ENCODE measurements around the gene MAML3.

The MAML3 gene

DNA sequence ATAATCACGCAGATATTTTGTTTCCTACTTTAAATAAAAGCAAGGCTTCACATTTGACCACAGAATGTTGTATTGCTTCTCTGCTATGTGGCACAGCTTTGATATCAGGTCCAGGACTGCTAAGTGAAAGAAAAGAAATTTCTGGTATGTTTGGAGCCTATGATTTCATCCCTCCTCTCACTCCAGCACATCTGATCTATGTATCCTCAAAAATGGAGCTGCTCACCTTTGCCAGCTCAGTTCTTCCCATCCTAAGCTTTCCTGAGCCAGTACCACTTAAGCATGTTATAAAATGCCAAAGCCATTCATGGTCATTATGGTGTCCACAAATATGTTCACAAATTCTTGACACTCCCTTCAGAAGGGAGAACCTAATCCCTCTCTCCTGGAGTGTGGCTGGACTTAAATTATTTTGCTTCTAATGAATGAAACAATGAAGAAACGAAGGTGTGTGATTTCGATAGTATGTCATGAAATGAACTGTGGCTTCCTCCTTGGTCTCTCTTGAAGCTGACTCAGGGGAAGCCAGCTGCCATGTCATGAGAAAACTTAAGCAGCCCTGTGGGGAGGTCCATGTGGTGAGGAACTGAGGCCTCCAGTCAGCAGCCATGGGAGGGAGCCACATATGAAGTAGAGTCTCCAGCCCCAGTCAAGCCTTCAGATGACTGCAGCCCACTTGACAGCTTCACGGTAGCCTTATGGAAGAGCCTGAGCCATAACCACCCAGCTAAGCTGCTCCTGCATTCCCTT is 280.7 kb downstream of the MAML3 start:
- peaks cover 5% of the 10 kb centered on the region for H3K36me3 Mint-ChIP-seq (ENCODE audit: low read depth)
- no peak overlapping the region for H3K4me3 Mint-ChIP-seq
- H3K4me1 Mint-ChIP-seq (ENCODE audit: low read depth) = peaks cover 29% of the 10 kb centered on the region
- intact Hi-C loops (cut with micrococcal nuclease) = no loop called here
- no peaks in the 10 kb centered on the region for H3K27me3 Mint-ChIP-seq
- peaks cover 6% of the 10 kb centered on the region for H3K9me3 Mint-ChIP-seq
- no peak overlapping the region for H3K27ac Mint-ChIP-seq

DNA sequence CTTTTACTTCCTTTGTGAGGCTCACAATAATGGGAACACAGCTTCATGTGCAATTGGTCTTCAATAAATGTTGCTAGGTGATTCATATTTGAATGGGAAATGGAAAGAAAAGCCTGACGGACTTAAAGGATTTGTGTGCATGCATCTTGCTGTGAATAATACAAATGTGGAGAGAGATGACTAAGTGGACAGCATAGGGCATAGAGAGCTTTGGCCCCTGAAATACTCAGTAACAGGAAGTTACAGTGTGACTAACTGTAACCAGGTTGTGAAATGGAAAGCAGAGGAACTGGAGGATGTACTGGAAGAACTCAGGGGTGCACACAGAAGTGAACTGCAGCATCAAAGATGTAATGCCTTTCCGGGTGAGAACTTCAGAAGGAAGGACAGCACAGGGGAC is 281.7 kb downstream of the MAML3 start:
- no peak overlapping the region for H3K27ac Mint-ChIP-seq
- H3K4me1 Mint-ChIP-seq (ENCODE audit: low read depth) = peaks cover 29% of the 10 kb centered on the region
- H3K36me3 Mint-ChIP-seq (ENCODE audit: low read depth) = peaks cover 5% of the 10 kb centered on the region
- intact Hi-C loops (cut with micrococcal nuclease) = no loop called here
- H3K27me3 Mint-ChIP-seq = no peaks in the 10 kb centered on the region
- H3K9me3 Mint-ChIP-seq = peaks cover 6% of the 10 kb centered on the region
- H3K4me3 Mint-ChIP-seq = no peak overlapping the region

DNA sequence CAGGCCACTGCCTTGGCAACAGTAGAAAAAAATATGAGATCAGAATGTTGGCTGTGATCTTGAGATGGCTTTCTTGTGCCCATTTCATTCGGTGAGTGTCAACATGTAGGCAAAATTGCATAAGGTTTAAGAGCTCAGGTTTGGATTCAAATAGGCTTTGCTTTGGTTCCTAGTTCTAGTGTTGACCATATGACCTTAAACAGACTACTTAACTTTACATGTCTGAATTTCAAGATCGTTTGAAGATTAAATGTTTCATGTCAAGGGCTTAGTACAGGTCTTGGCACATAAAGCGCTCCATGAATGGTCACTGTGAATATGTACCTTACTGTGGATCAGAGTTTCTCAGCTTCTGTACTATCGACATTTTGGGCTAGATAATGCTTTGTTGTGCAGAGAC is 284.2 kb downstream of the MAML3 start:
- Mint-ChIP-seq H3K27ac (no peak overlapping the region), H3K4me3 (no peak overlapping the region), H3K9me3 (peaks cover 6% of the 10 kb centered on the region)

DNA sequence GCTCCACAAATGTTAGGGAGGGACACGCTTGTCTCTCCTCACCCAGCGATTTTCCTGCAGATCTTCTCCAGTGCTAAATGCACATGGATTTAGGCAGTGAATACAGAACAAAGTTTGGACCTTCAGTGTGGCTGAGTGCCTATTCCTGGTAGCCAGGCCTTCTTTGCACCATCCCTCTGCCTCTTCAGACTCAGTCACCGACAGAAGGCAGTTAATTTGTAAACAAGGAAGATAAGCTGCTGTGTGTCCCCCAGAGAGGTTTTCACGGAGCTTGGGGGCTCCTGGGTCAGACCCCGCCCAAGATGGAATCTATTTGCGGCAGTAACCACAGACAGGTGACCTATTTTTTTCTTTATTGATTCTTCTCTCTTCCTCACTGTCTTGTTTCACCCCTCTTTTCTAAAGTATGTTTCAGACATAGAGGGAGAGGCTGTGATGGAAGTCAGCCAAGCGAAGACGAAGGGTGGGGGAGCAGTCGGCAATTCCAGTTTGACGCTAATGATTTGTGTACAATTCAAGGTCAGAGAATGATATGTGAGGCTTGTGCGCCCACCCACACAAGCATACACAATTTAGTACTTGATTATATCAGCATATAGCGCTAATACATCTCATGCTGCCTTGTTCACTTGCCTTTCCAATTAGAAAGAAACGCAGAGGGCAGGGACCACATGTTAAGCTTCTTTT is 287.6 kb downstream of the MAML3 start:
- no peaks in the 10 kb centered on the region for H3K9me3 Mint-ChIP-seq
- no peaks in the 10 kb centered on the region for H3K27me3 Mint-ChIP-seq
- H3K4me3 Mint-ChIP-seq = no peak overlapping the region
- peaks cover 10% of the 10 kb centered on the region for H3K4me1 Mint-ChIP-seq (ENCODE audit: low read depth)
- H3K36me3 Mint-ChIP-seq (ENCODE audit: low read depth) = no peaks in the 10 kb centered on the region
- H3K27ac Mint-ChIP-seq = no peak overlapping the region
- intact Hi-C loops (cut with micrococcal nuclease) = no loop called here

More for the DNA sequence above, 284.2 kb downstream of the MAML3 start:
- intact Hi-C loops (cut with micrococcal nuclease) = no loop called here
- Mint-ChIP-seq H3K4me1 (ENCODE audit: low read depth) (peaks cover 29% of the 10 kb centered on the region), H3K36me3 (ENCODE audit: low read depth) (peaks cover 5% of the 10 kb centered on the region), H3K27me3 (no peaks in the 10 kb centered on the region)

DNA sequence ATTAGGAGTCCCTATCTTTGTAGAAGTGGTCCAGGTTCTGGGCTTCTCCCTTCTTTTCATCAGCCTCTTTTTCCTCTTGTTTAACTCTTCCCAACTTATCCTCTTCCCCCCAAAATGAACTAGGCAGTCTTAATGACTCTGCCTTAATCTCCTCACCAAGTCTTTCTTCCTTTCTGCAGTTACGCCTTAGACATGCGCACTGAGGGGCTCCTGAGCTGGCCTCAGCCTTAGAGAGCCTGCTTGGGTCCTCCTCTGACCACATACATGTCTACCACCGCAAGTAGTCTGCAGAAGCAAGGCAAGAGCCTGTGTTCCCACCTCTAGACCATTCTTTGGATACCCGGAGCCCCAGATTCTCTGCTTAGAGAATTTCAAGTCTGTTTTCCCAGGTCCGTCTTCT is 288.4 kb downstream of the MAML3 start:
- no peak overlapping the region for H3K27ac Mint-ChIP-seq
- no peaks in the 10 kb centered on the region for H3K36me3 Mint-ChIP-seq (ENCODE audit: low read depth)
- intact Hi-C loops (cut with micrococcal nuclease) = no loop called here
- peaks cover under 1% of the 10 kb centered on the region for H3K4me1 Mint-ChIP-seq (ENCODE audit: low read depth)
- H3K27me3 Mint-ChIP-seq = no peaks in the 10 kb centered on the region
- no peak overlapping the region for H3K4me3 Mint-ChIP-seq
- H3K9me3 Mint-ChIP-seq = no peaks in the 10 kb centered on the region

DNA sequence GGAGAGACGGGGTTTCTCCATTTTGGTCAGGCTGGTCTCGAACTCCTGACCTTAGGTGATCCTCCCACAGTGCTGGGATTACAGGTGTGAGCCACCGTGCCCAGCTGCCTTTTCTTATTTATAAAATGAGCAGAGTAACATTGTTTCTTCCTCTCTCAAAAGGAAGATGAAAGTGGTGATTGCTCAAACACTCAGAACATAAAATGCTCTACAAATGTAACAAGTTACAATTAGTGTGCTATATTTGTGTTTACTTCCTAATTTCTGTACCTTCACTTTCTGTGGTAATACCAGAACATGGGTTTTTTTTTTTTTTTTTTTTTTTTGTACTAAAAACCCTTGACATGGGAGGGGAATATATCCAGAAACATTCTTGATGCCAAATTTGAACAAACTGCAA is 290.5 kb downstream of the MAML3 start:
- Mint-ChIP-seq H3K4me1 (ENCODE audit: low read depth) (no peaks in the 10 kb centered on the region), H3K27ac (no peak overlapping the region), H3K9me3 (no peaks in the 10 kb centered on the region), H3K4me3 (no peak overlapping the region), H3K36me3 (ENCODE audit: low read depth) (no peaks in the 10 kb centered on the region), H3K27me3 (no peaks in the 10 kb centered on the region)
- intact Hi-C loops (cut with micrococcal nuclease) = no loop called here

DNA sequence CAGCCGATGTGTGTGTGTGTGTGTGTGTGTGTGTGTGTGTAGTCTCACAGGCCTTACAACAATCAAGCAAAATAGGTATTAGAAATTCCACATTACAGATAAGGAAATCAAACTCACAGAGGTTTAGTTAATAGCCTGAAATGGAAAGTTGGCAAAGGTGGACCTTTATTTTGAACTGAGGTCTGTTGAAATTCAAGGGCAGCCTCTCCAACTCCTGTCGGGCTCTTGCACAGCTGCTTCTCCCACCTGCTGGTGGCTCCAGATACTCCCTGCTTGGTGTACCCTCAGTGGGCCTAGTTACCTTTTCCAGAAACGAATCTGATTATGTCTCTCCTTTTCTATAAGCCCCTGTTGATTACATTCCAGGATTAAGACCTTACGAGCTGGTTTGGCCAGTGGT is 292.5 kb downstream of the MAML3 start:
- no peaks in the 10 kb centered on the region for H3K27me3 Mint-ChIP-seq
- intact Hi-C loops (cut with micrococcal nuclease) = no loop called here
- no peak overlapping the region for H3K4me3 Mint-ChIP-seq
- no peaks in the 10 kb centered on the region for H3K36me3 Mint-ChIP-seq (ENCODE audit: low read depth)
- no peaks in the 10 kb centered on the region for H3K4me1 Mint-ChIP-seq (ENCODE audit: low read depth)
- no peaks in the 10 kb centered on the region for H3K9me3 Mint-ChIP-seq
- H3K27ac Mint-ChIP-seq = no peak overlapping the region

DNA sequence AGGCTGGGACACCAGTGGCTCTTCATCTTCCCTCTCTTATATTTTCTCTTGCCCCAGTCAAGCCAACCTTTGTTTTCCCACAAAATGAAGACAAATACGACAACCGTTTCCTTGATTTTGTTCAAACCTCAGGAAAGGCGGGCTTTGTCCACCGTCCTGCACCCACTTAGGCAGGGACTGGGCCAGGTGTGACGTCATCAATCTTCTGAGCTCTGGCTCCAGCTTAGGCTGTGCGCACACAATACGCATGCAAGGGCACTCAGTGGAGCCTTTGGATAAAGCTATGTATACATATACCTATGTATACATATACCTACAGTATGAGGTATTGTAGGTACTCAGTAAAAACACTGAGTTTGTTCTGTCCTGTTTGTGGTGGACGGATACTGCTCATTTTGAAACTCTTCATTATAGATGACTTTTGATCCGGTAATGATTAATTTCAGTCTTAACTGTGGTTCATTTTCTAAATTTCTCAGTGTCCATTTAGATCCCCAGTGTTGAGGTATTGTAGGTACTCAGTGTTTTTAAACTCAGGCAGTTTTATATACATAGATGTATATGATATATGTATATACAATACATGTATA is 293.5 kb downstream of the MAML3 start:
- Mint-ChIP-seq H3K4me3 (no peak overlapping the region), H3K36me3 (ENCODE audit: low read depth) (no peaks in the 10 kb centered on the region), H3K9me3 (no peaks in the 10 kb centered on the region), H3K27ac (no peak overlapping the region), H3K4me1 (ENCODE audit: low read depth) (no peaks in the 10 kb centered on the region), H3K27me3 (no peaks in the 10 kb centered on the region)
- intact Hi-C loops (cut with micrococcal nuclease) = no loop called here

DNA sequence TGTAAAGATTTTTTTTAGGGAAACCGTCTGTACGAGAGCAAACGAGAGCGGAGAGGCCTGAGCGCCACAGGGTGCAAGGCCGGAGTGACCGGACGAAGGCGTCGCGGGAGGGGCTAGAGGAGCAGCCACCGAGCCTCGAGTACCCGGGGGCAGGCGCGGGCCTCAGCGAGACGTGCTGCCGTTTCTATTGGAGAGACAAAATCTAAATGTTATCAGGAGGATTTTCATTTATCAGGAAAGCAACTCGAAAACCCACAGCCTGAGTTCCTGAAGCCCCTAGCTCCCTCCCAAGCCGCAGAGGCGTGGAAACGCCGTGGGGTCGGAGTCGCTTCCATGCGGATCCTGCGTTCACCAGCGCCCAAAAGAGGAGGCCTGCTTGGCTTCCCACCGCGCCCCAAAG is 294.1 kb downstream of the MAML3 start:
- H3K4me3 Mint-ChIP-seq = no peak overlapping the region
- no peaks in the 10 kb centered on the region for H3K4me1 Mint-ChIP-seq (ENCODE audit: low read depth)
- H3K27me3 Mint-ChIP-seq = no peaks in the 10 kb centered on the region
- H3K36me3 Mint-ChIP-seq (ENCODE audit: low read depth) = no peaks in the 10 kb centered on the region
- H3K9me3 Mint-ChIP-seq = no peaks in the 10 kb centered on the region
- H3K27ac Mint-ChIP-seq = no peak overlapping the region
- intact Hi-C loops (cut with micrococcal nuclease) = no loop called here

DNA sequence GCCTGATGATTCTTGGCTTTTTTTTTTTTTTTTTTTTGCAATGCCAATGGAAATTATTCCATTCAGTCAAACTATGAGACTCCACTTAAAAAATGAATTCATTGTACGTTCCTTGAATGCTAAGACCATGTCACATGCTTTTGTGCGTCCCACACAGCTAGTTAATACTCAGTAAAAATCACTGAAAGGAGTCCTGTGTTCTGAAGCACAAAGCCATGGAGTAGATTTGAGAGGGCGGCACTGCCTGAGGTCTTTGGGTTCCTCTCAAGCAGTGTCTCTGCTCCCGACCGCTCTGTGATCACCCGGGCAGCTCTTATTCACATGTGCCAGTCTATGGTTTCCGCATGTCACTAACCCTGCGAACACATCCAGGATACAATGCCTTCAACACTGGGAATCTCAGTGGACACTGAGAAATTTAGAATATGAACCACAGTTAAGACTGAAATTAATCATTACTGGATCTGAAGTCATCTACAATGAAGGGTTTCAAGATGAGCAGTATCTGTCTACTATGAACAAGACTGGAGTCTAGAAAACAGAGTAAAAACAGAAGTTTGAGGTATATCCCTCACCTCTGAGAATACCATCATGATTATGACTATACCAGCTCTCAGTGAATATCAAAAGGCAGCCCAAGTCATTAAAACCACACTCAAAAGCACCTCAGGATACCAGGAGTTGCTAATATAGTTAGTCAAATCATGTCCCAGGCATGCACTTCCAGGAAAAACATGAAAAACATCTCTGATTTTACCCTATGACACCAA is 295.4 kb downstream of the MAML3 start:
- Mint-ChIP-seq H3K4me1 (ENCODE audit: low read depth) (no peaks in the 10 kb centered on the region), H3K27ac (no peak overlapping the region), H3K36me3 (ENCODE audit: low read depth) (no peaks in the 10 kb centered on the region), H3K27me3 (no peaks in the 10 kb centered on the region), H3K4me3 (no peak overlapping the region), H3K9me3 (no peaks in the 10 kb centered on the region)
- intact Hi-C loops (cut with micrococcal nuclease) = no loop called here

DNA sequence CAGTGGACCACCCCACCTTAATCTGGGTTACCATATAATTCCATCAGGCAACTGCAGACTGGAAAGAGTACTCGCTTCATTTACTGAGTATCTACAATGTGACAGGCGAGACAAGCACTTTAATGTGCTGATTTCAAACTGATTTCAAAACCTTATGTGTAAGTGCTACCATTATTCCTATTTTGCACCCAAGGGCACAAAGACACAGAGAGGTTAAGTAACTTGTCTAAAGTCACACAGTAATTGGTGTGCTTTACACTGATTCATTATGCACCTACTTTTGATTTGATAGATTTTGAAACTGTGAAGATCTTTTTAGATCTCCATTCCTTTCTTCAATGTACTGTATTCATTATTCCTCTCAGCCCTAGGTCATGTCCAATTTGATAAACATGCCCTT is 296.0 kb downstream of the MAML3 start:
- Mint-ChIP-seq H3K4me1 (ENCODE audit: low read depth) (peaks cover 6% of the 10 kb centered on the region), H3K27me3 (no peaks in the 10 kb centered on the region), H3K4me3 (no peak overlapping the region), H3K27ac (no peak overlapping the region), H3K36me3 (ENCODE audit: low read depth) (no peaks in the 10 kb centered on the region), H3K9me3 (no peaks in the 10 kb centered on the region)
- intact Hi-C loops (cut with micrococcal nuclease) = no loop called here

DNA sequence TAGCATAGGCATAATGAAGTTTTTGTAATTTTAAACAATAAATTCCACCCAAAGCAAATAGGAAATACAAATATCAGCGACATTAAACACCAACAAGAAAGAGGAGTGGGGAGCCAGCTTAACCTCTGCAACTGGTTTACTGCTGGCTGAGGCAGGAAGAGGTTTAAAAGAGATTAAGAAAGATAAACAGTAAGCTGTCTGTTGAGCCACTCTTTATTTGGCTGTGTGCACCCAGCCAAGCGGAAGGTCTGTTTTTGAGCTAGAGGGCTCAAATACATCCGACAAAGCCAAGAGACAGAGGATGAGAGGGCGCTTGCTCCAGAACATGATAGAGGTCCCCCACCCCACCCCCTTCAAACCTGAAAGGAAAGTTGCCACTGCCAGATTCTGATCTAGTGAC is 297.0 kb downstream of the MAML3 start:
- H3K27me3 Mint-ChIP-seq = no peaks in the 10 kb centered on the region
- H3K9me3 Mint-ChIP-seq = no peaks in the 10 kb centered on the region
- no peaks in the 10 kb centered on the region for H3K36me3 Mint-ChIP-seq (ENCODE audit: low read depth)
- H3K4me1 Mint-ChIP-seq (ENCODE audit: low read depth) = peaks cover 12% of the 10 kb centered on the region
- no peak overlapping the region for H3K27ac Mint-ChIP-seq
- intact Hi-C loops (cut with micrococcal nuclease) = no loop called here
- H3K4me3 Mint-ChIP-seq = no peak overlapping the region

DNA sequence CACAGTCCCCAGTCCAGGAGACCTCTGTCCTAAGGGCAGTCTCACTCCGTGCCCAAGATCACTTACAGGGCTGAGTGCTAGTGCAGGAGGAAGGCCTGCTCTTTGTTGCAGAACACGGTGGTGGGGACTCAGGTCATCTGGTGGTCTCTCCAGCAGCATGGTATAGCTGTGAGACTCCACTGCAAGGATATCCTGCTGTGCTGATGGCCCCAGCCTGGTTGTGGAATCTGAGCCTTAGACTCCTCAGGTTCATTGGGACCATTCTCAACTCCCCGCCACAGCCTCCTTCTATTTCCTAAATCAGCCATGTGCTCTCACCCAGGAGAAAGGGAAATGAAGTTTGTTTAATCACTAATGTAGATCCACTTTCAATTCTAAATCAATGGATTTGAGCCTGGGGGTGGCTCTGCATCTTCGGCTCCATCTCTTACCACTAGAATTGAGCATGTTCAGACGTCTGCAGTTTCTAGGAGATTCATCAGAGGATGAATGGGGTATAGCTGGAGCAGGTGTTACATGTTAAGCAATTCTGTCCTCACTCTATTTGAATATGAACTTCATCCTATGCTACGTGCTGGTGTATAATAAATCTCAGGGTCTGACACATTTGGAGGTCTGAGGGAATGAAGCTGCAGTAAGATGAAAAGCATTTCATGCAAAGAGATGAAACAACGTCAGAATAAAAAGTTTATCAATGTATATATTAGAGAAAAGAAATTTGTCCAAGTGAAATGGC is 299.1 kb downstream of the MAML3 start:
- no peaks in the 10 kb centered on the region for H3K36me3 Mint-ChIP-seq (ENCODE audit: low read depth)
- H3K9me3 Mint-ChIP-seq = no peaks in the 10 kb centered on the region
- no peak overlapping the region for H3K27ac Mint-ChIP-seq
- intact Hi-C loops (cut with micrococcal nuclease) = no loop called here
- H3K27me3 Mint-ChIP-seq = no peaks in the 10 kb centered on the region
- H3K4me3 Mint-ChIP-seq = no peak overlapping the region
- H3K4me1 Mint-ChIP-seq (ENCODE audit: low read depth) = peaks cover 17% of the 10 kb centered on the region
